ENCODE data around the gene METTL21A.
A peak's percentile ranks its signal among the peaks of the same experiment; 100 is the strongest.

The METTL21A gene

DNA sequence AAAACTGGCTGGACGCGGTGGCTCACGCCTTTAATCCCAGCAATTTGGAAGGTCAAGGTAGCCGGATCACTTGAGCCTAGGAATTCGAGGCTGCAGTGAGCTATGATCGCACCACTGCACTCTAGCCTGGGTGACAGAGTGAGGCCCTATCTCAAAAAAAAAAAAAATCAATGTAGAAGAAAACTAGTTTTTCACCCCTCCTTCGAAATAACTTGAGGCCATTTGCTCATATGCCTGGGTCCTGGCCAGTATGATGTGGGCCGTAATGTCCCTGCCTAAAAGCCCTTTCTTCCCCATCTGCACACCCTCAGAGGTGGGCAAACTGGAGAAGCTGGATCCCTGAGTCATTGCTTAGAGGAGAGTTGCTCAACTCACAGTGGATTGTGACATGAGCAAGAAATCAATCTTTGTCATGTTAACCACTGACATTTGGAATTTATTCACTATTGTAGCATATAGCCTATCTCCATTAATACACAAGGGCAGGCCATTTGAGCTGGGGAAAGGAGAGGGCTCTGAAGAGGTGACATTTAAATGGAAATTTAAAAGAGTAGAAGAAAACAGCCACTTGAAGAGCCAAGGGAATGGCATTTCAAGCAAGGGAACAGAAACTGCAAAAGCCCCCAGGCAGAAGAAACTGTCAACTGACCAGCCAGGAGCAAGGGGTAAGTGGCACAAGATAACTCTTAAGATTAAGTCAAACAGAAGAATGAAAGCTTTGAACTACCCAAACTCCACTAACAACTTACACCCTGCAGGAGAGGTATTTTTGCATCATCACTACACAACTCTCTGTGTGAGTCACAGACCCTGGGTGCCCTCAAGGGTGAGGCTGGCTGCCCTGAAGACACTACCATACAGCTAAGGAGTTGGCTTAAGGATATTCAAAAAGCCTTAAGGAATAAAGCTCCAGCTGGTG, 7.6 kb upstream of the METTL21A start:
- no peak for TF ChIP-seq EZH2phosphoT487 (IDR thresholded peaks at IDR 0.05; ENCODE audit: low read depth)
- TF ChIP-seq, protein P1, sequence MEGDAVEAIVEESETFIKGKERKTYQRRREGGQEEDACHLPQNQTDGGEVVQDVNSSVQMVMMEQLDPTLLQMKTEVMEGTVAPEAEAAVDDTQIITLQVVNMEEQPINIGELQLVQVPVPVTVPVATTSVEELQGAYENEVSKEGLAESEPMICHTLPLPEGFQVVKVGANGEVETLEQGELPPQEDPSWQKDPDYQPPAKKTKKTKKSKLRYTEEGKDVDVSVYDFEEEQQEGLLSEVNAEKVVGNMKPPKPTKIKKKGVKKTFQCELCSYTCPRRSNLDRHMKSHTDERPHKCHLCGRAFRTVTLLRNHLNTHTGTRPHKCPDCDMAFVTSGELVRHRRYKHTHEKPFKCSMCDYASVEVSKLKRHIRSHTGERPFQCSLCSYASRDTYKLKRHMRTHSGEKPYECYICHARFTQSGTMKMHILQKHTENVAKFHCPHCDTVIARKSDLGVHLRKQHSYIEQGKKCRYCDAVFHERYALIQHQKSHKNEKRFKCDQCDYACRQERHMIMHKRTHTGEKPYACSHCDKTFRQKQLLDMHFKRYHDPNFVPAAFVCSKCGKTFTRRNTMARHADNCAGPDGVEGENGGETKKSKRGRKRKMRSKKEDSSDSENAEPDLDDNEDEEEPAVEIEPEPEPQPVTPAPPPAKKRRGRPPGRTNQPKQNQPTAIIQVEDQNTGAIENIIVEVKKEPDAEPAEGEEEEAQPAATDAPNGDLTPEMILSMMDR (IDR thresholded peaks at IDR 0.05; ENCODE audit: low read depth, low read length) = no peak
- no peaks in the 10 kb centered on the region for H3K9me3 ChIP-seq (ENCODE audit: insufficient read depth, low read length)
- no peaks in the 10 kb centered on the region for H4K20me1 ChIP-seq (ENCODE audit: insufficient read depth, low read length)
- H3K27ac ChIP-seq (ENCODE audit: low read length) = peak overlapping the region; percentile 41
- H3K9ac ChIP-seq (ENCODE audit: low read length) = peak overlapping the region; percentile 21; the same call in 1 of the 2 replicates
- H3K79me2 ChIP-seq (ENCODE audit: low read length) = no peaks in the 10 kb centered on the region
- H2AFZ ChIP-seq (ENCODE audit: low read depth, low read length) = no peak overlapping the region
- no peak overlapping the region for H3K4me3 ChIP-seq (ENCODE audit: low read length)
- H3K27me3 ChIP-seq (ENCODE audit: low read depth, low read length) = no peaks in the 10 kb centered on the region
- H3K4me1 ChIP-seq (ENCODE audit: low read length) = peaks cover 39% of the 10 kb centered on the region
- no peaks in the 10 kb centered on the region for H3K36me3 ChIP-seq (replicated peaks; ENCODE audit: low read depth, low read length)
- H3K4me2 ChIP-seq (ENCODE audit: low read length) = peak overlapping the region; percentile 52

DNA sequence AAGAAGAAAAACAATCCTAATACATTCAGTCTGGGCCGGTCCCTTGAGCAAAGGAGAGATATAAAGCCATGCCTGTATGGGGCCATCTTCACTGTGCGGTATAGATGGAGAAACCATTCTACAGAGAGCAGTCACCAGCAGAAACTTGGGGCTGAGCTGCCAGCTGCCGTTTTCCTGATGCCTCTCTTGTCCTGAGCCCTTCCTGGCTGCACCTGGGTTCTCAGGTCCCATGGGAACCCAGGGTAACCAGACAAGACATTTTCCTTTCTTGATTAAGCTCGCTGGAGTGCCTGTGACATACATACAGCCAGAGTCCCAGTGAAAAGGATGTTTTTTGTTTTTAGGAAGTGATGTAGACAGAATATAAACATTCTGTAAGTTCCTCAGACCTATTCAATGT, 5.3 kb upstream of the METTL21A start:
- Histone ChIP-seq H3K4me3 (ENCODE audit: low read length) (no peak overlapping the region), H3K27me3 (ENCODE audit: low read depth, low read length) (no peaks in the 10 kb centered on the region), H3K27ac (ENCODE audit: low read length) (no peak overlapping the region), H3K4me1 (ENCODE audit: low read length) (peaks cover 39% of the 10 kb centered on the region), H2AFZ (ENCODE audit: low read depth, low read length) (peak overlapping the region; percentile 55; the same call in 1 of the 2 replicates), H4K20me1 (ENCODE audit: insufficient read depth, low read length) (no peaks in the 10 kb centered on the region), H3K79me2 (ENCODE audit: low read length) (no peaks in the 10 kb centered on the region), H3K9me3 (ENCODE audit: insufficient read depth, low read length) (no peaks in the 10 kb centered on the region), H3K9ac (ENCODE audit: low read length) (no peak overlapping the region), H3K4me2 (ENCODE audit: low read length) (no peak overlapping the region), H3K36me3 (replicated peaks; ENCODE audit: low read depth, low read length) (no peaks in the 10 kb centered on the region)
- no peak for TF ChIP-seq EZH2phosphoT487 (IDR thresholded peaks at IDR 0.05; ENCODE audit: low read depth)
- TF ChIP-seq, protein P1 (IDR thresholded peaks at IDR 0.05; ENCODE audit: low read depth, low read length) = no peak

DNA sequence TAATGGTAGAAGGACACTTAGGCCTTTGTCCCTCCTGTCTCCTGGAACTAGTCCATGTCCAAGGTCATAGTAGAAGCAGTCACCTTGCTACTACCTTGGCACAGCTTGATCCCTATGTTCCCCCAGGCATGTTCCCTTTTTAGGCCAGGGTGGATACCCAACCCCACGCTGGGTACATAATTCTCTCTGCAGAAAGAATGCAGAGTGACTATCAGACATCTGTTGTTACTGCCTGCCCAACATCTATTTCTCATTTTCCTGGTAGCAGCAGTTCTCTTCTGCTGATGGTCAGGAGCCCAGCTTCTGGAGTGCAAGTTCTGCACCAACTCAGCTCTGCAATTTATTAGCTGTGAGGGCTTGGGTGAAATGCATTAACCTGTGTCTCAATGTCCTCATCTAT, 4.4 kb upstream of the METTL21A start:
- H3K4me3 ChIP-seq (ENCODE audit: low read length) = no peak overlapping the region
- H3K9me3 ChIP-seq (ENCODE audit: insufficient read depth, low read length) = no peaks in the 10 kb centered on the region
- no peak overlapping the region for H3K9ac ChIP-seq (ENCODE audit: low read length)
- H3K27ac ChIP-seq (ENCODE audit: low read length) = no peak overlapping the region
- no peaks in the 10 kb centered on the region for H3K27me3 ChIP-seq (ENCODE audit: low read depth, low read length)
- H4K20me1 ChIP-seq (ENCODE audit: insufficient read depth, low read length) = no peaks in the 10 kb centered on the region
- TF ChIP-seq, protein P1 (IDR thresholded peaks at IDR 0.05; ENCODE audit: low read depth, low read length) = no peak
- no peak for TF ChIP-seq EZH2phosphoT487 (IDR thresholded peaks at IDR 0.05; ENCODE audit: low read depth)
- no peaks in the 10 kb centered on the region; the same call in 1 of the 2 replicates for H3K79me2 ChIP-seq (ENCODE audit: low read length)
- H3K4me2 ChIP-seq (ENCODE audit: low read length) = no peak overlapping the region
- H3K4me1 ChIP-seq (ENCODE audit: low read length) = peaks cover 39% of the 10 kb centered on the region
- no peak overlapping the region for H2AFZ ChIP-seq (ENCODE audit: low read depth, low read length)
- H3K36me3 ChIP-seq (replicated peaks; ENCODE audit: low read depth, low read length) = no peaks in the 10 kb centered on the region

DNA sequence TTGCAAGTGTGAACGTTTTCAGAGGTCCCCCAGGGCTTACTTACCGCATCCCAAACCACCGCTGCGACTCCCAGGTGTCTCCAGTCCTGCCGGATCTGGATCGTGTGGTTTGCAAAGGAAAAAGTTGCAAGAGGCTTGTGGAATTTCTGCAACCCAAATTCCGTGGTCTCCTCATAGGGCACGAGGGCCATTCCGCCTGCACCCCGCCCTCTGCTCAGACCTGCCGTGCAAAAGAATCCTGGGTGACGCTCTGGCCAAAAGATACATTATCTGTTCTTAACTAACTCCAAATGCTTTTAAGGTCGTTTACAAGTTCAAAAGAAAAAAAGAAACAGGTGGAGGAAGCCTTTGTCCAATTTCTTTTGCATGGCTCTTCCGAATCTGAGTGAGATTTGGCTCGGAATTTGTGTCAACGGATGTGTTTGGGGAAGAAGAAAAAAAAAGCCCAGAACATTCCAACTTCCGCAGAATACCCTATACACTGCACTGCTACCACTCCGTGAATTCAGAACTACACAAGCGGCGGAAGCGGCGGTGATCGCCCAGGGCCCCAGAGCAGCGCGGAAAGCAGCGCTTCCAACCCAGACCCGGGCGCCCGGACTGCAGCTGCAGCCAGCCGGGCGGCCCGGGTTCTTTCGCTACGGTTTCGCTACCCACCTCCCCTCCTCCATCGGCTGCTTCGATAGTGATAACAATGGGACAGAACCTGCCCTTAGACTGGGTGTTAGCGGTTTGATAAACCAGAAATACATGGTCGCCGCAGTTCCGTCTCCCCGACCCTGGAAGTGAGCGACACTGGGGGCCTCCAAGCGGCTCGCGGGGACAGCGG, 795 bp downstream of the METTL21A start:
- Histone ChIP-seq H3K9ac (ENCODE audit: low read length) (peak overlapping the region; percentile 91), H3K4me3 (ENCODE audit: low read length) (peak overlapping the region; percentile 83), H3K27ac (ENCODE audit: low read length) (peak overlapping the region; percentile 89), H3K79me2 (ENCODE audit: low read length) (peaks cover 27% of the 10 kb centered on the region), H4K20me1 (ENCODE audit: insufficient read depth, low read length) (no peaks in the 10 kb centered on the region), H2AFZ (ENCODE audit: low read depth, low read length) (no peak overlapping the region), H3K27me3 (ENCODE audit: low read depth, low read length) (no peaks in the 10 kb centered on the region), H3K36me3 (replicated peaks; ENCODE audit: low read depth, low read length) (peaks cover 21% of the 10 kb centered on the region), H3K9me3 (ENCODE audit: insufficient read depth, low read length) (no peaks in the 10 kb centered on the region), H3K4me2 (ENCODE audit: low read length) (peak overlapping the region; percentile 91), H3K4me1 (ENCODE audit: low read length) (peaks cover 50% of the 10 kb centered on the region)
- TF ChIP-seq, protein P1 (IDR thresholded peaks at IDR 0.05; ENCODE audit: low read depth, low read length) = no peak
- TF ChIP-seq EZH2phosphoT487 (IDR thresholded peaks at IDR 0.05; ENCODE audit: low read depth) = no peak
